A673 (cell line): ENCODE data around the gene MYEOV.

Experiments used
- CTCF ChIP-seq: fragments of 300-800, 200-600 bp; sonication (generic); conservative IDR thresholded peaks from 2 replicates; pipeline ENCODE4 v1.5.1; 2017; ENCODE audit warnings: low read depth, mild to moderate bottlenecking, antibody characterized with exemption, low read length, moderate library complexity, mixed read lengths
- EZH2 ChIP-seq: fragments of 200-600 bp; sonication (generic); IDR thresholded peaks from 2 replicates; pipeline ENCODE4 v1.6.1; 2017; ENCODE audit warnings: borderline replicate concordance, low read depth, mild to moderate bottlenecking, mixed read lengths, antibody characterized with exemption, low read length; ENCODE audit not compliant: poor library complexity, severe bottlenecking

- TF ChIP-seq CTCF, result no peak
- no peak for TF ChIP-seq EZH2
Observed at GRCh38 chr11:69294571-69295078, 670 bp downstream of the MYEOV start.
